Tibial artery (tissue), 4 donors: Measurements from ENCODE around the gene PANK1.

Experiments used
- DNase-seq, 2 donors: peaks; one replicate each; pipeline ENCODE4 v3.0.0-alpha.2; 2019
- H3K27ac ChIP-seq, 2 donors: fragments of 200-600 bp; sonication (generic) in 1 of 2; 1 replicate in 1 of 2; 2 replicates in 1 of 2; pipeline ENCODE4 v1.5.1; 2018 to 2019; ENCODE audit warnings: mild to moderate bottlenecking in 1 of 2
- H3K27me3 ChIP-seq, 2 donors: fragments of 200-600 bp; sonication (generic) in 1 of 2; one replicate each; pipeline versions ENCODE4 v1.5.1 to v1.6.0; 2016 to 2019
- H3K36me3 ChIP-seq, 3 donors: fragments of 200-600 bp; sonication (generic) in 2 of 3; one replicate each; pipeline ENCODE4 v1.5.1; 2016 to 2019; ENCODE audit warnings: mild to moderate bottlenecking in 2 of 3
- H3K4me1 ChIP-seq, 4 donors: fragments of 200-600 bp; sonication (generic) in 2 of 4; 1 replicate in 3 of 4; 2 replicates in 1 of 4; pipeline ENCODE4 v1.5.1; 2016 to 2019
- H3K4me3 ChIP-seq, 2 donors: fragments of 200-600 bp; sonication (generic) in 1 of 2; 1 replicate in 1 of 2; 2 replicates in 1 of 2; pipeline ENCODE4 v1.5.1; 2018 to 2019; ENCODE audit warnings: mild to moderate bottlenecking in 2 of 2
- H3K9me3 ChIP-seq, 3 donors: fragments of 200-600 bp; sonication (generic) in 1 of 3; one replicate each; pipeline ENCODE4 v1.5.1; 2016 to 2019
- intact Hi-C: fragments of 100-400 bp; cut with DNase I; formaldehyde crosslinking; loops from one replicate; pipeline ENCODE4 v1.15.0; 2023; ENCODE audit warnings: low total_unique reads
- TF ChIP-seq, protein P1 (sequence below), 2 experiments: fragments of 200-600 bp in 1 of 2; fragments of 450-650 bp in 1 of 2; IDR thresholded peaks; one replicate each; pipeline ENCODE4 v1.5.1; 2017 to 2019; ENCODE audit warnings: antibody characterized with exemption in 2 of 2, mild to moderate bottlenecking in 1 of 2, moderate library complexity in 1 of 2

PANK1 gene

DNA sequence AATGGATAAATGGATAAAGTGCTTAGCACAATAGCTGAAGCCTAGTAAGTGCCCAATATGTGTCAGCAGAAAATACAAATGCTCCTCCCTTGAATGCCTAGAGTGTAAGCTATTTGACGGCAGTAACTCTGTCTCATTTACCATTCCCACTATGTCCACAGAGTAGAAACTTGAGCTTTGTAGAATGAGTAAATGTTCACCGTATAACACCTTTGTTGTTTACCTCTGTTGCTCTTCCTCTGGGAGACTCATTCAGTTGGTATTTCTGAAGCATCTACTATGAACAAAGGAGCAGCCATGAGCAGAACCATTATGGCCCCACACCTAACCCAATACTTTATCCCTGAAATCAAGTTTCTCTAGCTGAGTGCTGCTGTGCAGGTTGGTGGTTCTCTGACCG, 101.2 kb downstream of the PANK1 start:
- Histone ChIP-seq H3K9me3 (peaks cover 0 to 4% (median 0%) of the 10 kb centered on the region in 3 donors), H3K27me3 (peaks cover 0 to 2% of the 10 kb centered on the region in 2 donors), H3K36me3 (no peaks in the 10 kb centered on the region), H3K4me1 (no peaks in the 10 kb centered on the region), H3K4me3 (no peak overlapping the region), H3K27ac (no peak overlapping the region)
- TF ChIP-seq, protein P1, sequence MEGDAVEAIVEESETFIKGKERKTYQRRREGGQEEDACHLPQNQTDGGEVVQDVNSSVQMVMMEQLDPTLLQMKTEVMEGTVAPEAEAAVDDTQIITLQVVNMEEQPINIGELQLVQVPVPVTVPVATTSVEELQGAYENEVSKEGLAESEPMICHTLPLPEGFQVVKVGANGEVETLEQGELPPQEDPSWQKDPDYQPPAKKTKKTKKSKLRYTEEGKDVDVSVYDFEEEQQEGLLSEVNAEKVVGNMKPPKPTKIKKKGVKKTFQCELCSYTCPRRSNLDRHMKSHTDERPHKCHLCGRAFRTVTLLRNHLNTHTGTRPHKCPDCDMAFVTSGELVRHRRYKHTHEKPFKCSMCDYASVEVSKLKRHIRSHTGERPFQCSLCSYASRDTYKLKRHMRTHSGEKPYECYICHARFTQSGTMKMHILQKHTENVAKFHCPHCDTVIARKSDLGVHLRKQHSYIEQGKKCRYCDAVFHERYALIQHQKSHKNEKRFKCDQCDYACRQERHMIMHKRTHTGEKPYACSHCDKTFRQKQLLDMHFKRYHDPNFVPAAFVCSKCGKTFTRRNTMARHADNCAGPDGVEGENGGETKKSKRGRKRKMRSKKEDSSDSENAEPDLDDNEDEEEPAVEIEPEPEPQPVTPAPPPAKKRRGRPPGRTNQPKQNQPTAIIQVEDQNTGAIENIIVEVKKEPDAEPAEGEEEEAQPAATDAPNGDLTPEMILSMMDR (IDR thresholded peaks at IDR 0.05), result no peak
- DNase-seq, result no peak
- intact Hi-C loops, result no loop called here

DNA sequence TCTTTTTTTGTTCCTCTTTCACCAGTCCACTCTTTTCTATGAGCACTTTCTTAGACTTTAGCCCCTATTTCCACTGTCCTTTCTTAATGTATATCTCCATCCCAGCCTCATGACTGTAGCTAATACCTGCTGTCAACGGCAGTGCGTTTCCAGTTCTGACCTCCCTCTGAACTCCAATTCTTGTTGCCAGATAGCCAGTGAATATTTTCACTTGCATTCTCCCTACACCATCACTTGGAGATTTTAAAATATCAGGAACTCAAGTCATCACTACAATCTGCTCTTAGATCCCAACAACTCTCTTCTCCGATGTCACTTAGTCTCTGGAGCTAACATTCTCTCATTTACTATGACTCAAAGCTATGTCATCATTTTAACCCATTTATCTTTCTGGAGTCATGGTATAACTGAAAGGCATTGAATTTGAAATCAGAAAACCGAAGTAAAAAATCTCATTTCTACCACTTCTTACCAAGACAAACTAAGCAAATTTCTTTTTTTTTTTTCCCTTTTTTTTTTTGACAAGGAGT, 104.6 kb downstream of the PANK1 start:
- Histone ChIP-seq H3K27me3 (peaks cover 0 to 14% of the 10 kb centered on the region in 2 donors), H3K4me1 (peaks cover 0 to 5% (median 5%) of the 10 kb centered on the region in 4 donors), H3K36me3 (no peaks in the 10 kb centered on the region), H3K4me3 (no peak overlapping the region), H3K9me3 (peaks cover 0 to 2% (median 0%) of the 10 kb centered on the region in 3 donors), H3K27ac (no peak overlapping the region)
- intact Hi-C loops, result no loop called here
- DNase-seq, result no peak
- TF ChIP-seq, protein P1 (IDR thresholded peaks at IDR 0.05), result no peak

DNA sequence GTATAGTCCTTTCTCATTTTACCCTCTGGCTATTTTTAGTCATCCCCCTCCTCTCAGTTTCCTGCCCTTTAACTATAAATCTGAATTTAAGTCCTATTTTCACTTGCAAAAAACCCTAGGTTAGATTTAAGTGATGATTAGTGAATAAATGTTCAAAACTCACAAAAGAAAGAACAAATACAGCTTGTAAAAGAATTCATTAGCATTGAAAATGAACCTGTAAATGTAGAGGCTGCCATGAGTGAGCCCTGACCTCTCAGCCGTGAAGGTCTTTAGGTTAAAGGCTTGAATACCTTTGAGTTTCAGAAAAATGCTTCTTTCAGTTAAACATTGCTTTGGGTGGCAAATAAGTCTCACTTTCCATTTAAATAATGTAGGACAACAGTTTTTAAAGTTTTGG, 107.7 kb downstream of the PANK1 start:
- Histone ChIP-seq H3K27me3 (peaks cover 0 to 44% of the 10 kb centered on the region in 2 donors), H3K36me3 (no peaks in the 10 kb centered on the region), H3K27ac (no peak overlapping the region), H3K4me3 (no peak overlapping the region), H3K9me3 (no peaks in the 10 kb centered on the region), H3K4me1 (peaks cover 4 to 15% (median 11%) of the 10 kb centered on the region in 4 donors)
- intact Hi-C loops, result no loop called here
- TF ChIP-seq, protein P1 (IDR thresholded peaks at IDR 0.05), result no peak
- DNase-seq, result no peak

DNA sequence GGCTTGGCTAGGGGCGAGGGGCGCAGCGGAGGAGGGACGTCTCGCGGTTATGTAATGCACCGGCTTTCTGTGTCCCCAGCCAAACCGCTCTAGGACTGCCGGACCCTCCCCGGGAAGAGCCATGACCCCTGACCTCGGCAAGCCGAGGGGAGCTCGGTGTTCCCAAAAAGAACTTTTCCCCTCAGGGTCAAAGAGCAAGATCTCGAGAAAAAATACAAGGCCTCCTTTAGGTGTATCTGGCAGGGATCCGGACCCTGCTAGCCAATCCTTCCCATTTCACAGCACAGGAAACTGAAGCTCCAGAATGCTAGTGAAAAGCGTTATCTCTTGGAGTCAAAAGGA, 109.1 kb downstream of the PANK1 start:
- TF ChIP-seq, protein P1 (IDR thresholded peaks at IDR 0.05), result no peak
- Histone ChIP-seq H3K27me3 (peaks cover 0 to 55% of the 10 kb centered on the region in 2 donors), H3K36me3 (no peaks in the 10 kb centered on the region), H3K4me3 (peak overlapping the region; percentile 40 to 55), H3K4me1 (peaks cover 4 to 15% (median 11%) of the 10 kb centered on the region in 4 donors), H3K27ac (no peak overlapping the region), H3K9me3 (no peaks in the 10 kb centered on the region)
- DNase-seq, result no peak
- intact Hi-C loops, result no loop called here

DNA sequence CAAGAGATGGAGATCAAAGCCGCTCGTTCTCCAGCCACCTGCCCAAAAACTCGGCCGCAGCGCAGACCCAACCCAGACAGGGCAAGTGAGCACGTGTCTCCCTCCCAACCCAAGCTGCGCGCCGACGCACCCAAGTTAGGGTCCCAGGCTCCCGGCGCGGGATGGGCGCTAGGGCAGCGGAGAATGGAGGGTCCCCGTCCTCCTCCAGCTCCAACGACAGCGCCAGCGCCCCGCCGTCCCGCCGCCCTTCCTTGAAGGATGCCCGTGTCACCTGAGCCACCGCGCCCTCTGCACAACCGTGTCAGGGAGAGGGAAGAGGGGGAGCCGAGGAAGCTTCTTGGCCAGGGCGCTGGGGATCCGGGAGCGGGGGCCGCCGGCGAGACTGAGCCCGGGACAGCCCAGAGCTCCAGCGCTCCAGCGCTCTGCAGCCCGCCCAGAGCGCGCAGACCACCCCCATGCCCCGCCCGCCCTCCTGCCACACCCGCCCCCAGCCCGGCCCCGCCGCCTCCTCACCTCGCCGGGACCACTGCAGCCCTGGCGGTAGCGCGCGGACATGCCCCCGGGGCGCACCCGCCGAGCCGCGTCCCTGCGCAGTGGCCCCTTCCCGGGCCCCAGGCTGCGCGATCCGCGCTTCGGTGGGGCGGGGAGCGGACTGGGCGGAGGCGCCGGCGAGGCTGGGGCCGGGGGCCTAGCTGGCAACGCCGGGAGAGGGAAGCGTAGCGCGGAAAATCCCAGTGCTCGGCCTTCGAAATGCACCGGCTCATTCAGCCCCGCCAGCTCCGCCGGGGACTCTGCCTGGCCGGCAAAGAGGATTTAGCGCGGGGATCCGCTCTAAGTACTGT, 109.7 kb downstream of the PANK1 start, which contains the start of gene SLC16A12:
SLC16A12 (minus strand) TSS at position 424 of the 842 bp plus-strand sequence. CDS start 73,016 bp downstream, outside the sequence.
- peaks cover 4 to 15% (median 11%) of the 10 kb centered on the region in 4 donors for H3K4me1 ChIP-seq
- DNase-seq, result no peak
- H3K36me3 ChIP-seq, result no peaks in the 10 kb centered on the region
- TF ChIP-seq, protein P1 (IDR thresholded peaks at IDR 0.05), result no peak
- intact Hi-C loops, result no loop called here
- peaks cover 0 to 55% of the 10 kb centered on the region in 2 donors for H3K27me3 ChIP-seq
- H3K4me3 ChIP-seq, result peak within 1 kb of the TSS; percentile 40 to 55
- H3K27ac ChIP-seq, result no peak within 1 kb of the TSS
- no peaks in the 10 kb centered on the region for H3K9me3 ChIP-seq
